Measurements from ENCODE around the gene WDR31.
A peak's percentile ranks its signal among the peaks of the same experiment; 100 is the strongest.
"Not testable (repeated sequence)": the region's sequence is repeated elsewhere in the genome, so short reads cannot be mapped to it uniquely, and the experiment has no call there.

Gene WDR31

DNA sequence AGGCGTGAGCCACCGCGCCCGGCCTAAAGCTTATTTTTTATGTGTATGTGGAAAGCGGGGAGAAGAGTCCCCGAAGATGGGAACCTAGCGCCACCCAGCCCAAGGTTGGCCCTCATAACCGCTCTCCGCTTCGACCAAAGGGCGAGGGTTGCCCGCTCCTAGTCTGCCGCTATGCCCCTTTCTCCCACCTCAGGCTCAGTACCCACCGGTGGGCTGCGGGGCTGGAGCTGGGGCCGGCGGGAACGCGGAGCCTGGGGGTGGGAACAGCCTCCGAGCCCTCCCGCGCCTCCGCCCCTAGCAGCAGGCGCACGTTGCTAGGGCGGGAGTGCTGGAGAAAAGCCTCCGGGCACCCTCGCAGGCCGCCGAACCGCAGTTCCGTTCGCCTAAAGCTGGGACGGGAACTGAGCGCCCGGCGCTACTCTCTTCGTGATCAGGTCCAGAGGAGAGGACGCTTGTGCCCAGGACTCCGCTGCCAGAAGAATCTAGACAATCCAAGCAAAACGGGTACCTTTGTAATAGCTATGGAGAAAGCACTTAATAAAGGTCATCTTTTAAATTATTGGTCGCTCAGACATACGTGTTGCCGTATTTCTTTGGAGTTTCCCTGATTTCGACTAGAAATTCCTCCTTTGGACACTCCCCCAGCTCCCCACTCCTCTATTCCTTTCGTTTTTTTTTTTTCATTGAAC, at the start of gene WDR31:
WDR31 (minus strand) TSS at position 265 of the 689 bp plus-strand sequence. CDS start 8,253 bp downstream, outside the sequence.
- peak; percentile 96 for DNase-seq (ENCODE audit: low read depth, low spot score)

DNA sequence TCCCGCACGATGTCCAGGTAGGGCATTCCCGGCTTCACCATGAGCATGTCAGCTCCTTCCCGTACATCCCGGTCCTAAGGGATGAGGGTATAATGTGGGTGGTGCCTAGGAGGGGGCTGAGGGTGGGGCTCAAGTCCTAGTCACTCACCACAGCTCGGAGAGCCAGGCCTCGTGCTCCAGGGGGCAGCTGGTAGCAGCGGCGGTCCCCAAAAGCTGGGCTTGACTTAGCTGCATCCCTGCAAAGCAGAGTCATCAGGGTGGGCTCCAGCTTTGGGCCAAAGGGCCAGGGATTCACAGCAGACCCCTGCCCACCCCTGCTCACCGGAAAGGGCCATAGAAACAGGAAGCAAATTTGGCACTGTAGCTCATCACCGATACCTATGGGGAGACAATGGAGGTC, 49.4 kb upstream of the WDR31 start:
- DNase-seq (ENCODE audit: low read depth, low spot score), result no peak

DNA sequence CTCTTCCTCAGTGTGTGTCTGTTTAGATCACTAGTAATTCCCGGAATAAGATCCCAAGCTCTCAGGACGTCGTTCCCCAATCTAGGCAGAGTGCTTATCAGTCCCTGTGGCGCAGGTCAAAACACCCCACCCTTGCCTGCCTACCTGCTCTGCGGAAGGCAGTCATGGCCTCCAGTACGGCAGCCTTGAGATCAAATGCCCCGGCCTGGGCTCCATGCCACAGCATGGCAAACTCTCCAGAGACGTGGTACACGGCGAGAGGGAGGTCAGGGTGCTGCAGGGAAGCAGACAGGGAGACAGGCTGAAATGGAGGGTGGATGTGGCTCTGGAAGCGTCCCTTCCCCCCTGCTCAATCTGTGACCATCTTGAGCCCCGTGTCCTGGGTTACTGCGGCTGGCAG, 48.8 kb upstream of the WDR31 start:
- no peak for DNase-seq (ENCODE audit: low read depth, low spot score)

DNA sequence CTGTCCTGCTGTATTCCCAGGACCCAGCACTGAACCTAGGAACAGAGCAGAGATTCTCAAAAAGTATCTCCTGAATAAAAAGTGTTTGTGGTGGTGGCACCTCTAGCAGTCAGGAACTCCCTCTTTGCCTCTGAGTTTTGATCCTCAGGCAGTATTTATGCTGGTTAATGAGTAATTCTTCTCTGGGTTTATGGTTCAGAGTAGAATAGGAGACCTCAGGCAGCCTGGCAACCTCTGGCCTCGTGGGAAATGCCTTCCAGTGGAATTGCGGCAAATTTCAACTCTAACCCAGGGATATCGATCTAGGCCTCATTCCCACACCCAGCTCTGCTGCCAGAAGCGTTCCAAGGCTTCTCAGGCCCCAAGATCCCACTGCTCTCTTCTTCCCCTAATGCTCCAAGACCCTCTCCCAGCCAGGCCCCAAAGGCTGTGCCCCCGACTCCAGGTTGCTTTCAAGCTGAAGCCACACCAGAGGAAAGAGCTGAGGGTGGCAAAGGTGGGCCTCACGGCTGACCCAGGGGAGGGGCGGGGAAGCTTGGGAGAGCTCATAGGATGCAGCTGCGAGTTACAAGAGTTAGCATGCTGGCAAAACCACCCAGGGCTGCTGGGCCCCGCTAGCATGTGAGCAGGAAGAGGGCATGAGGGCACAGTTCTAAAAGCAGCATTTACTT, 47.6 kb upstream of the WDR31 start:
- no peak for DNase-seq (ENCODE audit: low read depth, low spot score)

DNA sequence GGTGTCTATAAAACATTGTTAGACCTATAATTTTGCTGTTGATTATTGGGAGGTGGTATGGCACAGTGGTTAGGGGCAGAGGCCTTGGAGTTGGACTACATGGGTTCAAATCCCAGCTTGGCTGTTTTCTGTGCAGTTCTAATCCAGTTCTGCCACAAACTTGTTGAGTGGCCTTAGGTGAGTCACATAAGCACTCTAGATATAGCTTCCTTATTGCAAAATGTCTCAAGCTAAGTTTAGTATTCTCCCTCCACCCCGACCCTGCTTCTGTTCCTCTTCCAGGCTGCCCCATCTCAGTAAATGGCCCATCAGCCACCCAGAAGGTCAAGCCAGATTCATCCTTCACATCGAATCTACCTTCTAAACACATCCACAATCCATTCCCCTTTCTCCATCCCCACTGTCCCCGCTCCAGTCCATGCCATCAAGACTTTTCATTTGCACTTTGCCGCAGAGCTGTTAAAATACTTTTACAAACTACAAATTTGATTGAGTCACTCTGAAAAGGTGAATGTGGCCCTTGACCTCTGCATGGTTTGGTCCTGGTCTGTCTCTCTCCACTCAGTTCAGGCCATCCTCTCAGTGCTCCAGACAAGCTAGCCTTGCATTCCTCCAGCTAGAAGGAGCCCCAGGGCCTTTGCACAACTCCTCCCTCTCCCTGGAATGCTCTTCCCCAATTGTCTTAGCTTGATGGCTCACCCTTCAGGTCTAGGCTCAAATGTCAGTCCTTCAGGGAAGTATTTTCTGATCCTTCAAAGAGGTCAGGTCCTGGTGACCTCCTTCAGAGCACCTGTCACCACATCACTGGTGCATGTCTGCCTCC, 46.7 kb upstream of the WDR31 start:
- DNase-seq (ENCODE audit: low read depth, low spot score), result no peak

DNA sequence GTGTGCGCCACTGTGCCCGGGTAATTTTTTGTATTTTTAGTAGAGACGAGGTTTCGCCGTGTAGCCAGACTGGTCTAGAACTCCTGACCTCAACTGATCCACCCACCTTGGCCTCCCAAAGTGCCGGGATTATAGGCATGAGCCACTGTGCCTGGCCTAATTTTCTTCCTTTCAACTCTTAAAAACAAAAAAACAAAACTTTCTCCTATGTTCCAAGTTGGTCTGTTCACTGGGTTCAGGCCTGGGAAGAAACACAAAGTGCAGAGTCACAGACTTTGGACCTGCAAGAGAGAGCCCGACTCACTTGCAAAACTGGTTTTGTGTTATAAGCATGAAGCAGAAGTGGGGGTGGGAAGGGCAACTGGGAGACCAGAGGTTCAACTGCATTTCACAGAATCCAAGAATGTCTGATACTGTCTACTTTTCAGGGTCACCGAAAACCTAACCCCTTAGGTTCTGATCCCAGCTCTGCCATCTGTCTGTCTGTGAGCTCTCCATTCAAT, 41.9 kb upstream of the WDR31 start:
- DNase-seq (ENCODE audit: low read depth, low spot score), result no peak

DNA sequence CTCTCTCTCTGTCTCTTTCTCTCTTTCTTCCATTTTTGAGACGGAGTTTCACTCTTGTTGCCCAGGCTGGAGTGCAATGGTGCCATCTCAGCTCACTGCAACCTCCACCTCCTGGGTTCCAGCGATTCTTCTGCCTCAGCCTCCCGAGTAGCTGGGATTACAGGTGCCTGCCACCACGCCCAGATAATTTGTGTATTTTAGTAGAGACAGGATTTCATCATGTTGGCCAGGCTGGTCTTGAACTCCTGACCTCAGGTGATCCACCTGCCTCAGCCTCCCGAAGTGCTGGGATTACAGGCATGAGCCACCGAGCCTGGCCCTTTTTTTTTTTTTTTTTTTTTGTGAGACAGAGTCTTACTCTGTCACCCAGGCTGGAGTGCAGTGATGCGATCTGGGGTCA, 41.4 kb upstream of the WDR31 start:
- DNase-seq (ENCODE audit: low read depth, low spot score), result not testable (repeated sequence)

DNA sequence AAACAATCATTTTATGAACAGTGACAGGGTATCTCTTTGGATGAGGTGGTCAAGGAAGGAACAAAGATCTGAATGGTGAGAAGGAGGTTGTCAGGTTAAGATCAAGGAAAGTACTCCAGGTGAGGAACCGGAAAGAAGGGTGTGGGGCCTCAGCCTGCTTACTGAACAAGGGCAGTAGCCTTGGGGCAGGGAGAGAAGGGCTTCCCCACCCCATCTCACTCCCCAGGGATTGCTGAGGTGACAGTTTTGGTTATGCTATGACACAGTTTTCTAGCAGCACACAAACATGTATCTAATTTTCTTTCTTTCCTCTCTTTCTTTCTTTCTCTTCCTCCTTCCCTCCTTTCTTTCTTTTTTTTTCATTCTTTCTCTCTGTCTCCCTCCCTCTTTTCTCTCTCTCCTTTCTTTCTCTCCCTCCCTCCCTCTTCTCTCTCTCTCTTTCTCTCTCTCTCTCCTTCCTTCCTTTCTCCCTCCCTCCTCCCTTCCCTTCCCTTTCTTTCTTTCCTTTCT, 40.8 kb upstream of the WDR31 start:
- DNase-seq (ENCODE audit: low read depth, low spot score), result no peak

DNA sequence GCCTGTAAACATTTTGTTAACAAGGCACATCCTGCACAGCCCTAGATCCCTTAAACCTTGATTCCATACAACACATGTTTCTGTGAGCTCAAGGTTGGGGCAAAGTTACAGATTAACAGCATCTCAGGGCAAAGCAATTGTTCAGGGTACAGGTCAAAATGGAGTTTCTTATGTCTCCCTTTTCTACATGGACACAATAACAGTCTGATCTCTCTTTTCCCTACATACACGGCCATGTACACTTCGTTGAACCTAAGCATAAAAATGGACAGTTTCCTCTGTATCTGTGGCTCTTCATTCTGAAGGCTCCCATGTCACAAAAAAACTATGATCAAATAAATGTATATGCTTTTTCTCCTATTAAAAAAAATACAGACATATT, 39.7 kb upstream of the WDR31 start:
- not testable (repeated sequence) for DNase-seq (ENCODE audit: low read depth, low spot score)

DNA sequence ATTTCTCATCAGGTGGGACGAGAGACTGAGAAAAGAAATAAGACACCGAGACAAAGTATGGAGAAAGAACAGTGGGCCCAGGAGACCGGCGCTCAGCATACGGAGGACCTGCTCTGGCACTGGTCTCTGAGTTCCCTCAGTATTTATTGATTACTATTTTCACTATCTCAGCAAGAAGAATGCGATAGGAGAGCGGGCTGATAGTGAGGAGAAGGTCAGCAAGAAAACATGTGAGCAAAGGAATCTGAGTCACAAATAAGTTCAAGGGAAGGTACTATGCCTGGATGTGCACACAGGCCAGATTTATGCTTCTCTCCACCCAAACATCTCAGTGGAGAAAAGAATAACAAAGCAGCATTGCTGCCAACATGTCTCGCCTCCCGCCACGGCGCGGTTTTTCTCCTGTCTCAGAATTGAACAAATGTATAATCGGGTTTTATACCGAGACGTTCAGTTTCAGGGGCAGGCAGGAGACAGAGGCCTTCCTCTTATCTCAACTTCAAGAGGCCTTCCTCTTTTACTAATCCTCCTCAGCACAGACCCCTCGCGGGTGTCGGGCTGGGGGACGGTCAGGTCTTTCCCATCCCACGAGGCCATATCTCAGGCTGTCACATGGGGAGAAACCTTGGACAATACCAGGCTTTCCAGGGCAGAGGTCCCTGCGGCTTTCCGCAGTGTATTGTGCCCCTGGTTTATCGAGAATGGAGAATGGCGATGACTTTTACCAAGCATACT, 39.2 kb upstream of the WDR31 start:
- DNase-seq (ENCODE audit: low read depth, low spot score), result not testable (repeated sequence)

DNA sequence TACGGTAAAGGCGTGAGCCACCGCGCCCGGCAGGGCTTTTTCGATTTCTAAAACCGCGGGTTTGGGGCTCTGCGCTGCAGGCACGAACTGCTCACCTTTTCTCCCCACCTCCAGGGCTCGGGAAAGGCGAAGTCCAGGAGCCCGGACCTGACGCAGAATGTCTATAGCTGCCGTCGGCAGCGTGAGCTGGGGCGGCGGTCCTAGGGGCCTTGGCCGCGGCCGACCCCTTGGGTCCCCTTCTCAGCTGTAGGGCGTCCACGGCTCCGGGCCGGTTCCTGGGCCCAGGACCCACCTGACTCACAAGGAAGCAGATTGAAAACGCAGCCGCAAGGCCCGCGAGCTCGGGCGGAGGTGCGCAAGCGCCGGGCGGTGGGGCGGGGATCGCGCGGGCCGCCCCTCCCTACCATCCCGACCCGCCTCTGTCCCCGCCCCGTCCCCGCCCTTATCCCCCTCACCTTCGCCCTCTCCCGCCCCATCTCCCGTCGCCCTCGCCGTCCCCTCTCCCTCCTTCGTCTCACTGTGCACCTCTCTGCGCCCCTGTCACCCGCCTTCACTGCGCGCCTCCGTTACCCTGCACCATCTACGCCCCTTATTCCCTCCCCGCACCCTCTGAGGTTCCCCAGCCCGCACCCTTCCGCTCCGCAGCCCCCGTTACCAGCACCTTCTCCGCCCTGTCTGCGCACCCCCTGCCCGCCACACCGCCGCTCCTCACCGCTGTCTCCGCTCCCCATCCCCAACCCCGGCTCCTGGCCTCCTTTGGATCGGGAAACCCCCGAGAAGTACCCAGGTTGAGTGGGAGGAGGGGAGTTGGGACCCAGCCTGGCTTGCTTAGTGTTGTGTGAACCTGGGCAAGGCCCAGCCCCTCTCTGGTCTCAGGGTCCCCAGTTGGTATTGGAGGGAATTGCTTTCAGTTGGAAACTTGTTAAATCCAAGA, 36.8 kb upstream of the WDR31 start, which contains the start of gene HDHD3:
HDHD3 (minus strand) TSS at position 353 of the 934 bp plus-strand sequence. CDS start 2,632 bp downstream, outside the sequence.
- DNase-seq (ENCODE audit: low read depth, low spot score), result peak; percentile 90

DNA sequence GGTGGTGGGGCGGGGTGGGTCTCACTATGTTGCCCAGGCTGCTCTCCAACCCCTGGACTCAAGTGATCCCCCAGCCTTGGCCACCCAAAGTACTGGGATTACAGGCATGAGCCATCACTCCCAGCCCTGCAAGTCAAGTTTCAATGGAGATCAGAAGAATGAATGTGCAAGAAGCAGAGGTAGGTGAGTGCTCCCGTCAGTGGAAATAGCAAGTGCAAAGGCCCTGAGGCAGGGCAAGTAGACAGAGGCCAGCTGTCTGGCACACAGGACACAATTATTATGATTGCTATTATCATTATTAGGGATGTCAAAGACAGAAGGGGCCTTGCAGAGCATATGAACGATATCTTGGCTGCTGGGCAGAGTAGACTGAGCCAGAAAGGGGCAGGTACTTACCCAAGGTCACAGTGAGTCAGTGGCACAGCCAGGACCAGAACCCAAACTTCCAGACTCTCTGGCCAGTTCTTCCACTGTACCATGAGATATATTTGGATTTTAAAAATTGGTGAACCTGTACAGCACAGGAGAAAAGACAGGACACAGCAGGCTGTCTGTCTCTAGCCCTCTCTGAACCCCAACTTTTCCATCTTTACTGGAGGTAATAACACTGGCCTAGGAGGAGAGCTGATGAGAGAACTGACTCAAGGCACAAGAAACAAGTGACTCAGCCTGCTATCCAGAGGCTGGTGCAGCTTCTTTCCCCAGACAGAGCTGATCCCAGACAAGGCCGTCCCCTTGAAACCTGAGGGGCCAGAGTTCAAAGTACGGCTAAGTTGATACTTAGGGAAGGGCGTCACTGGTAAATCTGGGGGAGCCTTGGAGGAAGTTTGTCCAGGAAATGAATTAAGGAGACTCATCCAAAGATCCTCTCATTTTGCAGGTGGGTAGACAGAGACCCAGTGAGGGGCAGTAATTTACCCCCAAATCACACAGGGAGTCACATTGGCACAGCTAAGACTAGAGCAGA, 35.3 kb upstream of the WDR31 start:
- no peak for DNase-seq (ENCODE audit: low read depth, low spot score)

DNA sequence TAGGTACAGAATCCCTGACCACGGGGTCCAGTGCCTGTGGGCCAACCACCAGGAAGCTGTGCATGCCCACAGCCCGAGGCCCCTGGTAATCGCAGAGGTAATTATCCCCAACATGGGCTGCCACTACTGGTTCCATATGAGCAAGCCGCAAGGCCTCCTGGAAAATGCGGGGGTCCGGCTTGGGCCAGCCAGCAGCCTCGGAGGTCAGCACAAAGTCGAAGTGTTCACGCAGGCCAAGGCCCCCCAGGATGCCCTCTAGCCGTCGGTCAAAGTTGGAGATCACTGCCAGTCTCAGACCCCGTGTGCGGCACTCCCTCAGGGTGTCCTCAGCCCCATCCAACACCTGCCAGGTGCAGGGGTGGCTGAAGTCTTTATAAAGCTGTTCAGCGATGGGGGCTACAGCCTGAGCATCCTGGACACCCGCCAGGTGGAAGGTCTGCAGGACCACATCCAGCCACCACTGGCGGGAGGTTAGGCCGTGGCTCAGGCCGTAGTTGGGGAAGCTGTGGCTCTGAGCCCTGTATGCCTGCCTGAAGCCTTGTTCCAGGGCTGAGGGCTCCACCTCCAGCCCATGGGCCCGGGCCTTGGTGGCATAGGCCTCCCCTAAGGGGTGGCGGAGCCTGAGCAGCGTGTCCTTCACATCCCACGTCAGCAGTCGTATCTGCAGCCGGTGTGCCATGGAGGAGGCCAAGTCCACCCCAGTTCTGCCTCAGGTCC, 33.8 kb upstream of the WDR31 start:
- no peak for DNase-seq (ENCODE audit: low read depth, low spot score)

DNA sequence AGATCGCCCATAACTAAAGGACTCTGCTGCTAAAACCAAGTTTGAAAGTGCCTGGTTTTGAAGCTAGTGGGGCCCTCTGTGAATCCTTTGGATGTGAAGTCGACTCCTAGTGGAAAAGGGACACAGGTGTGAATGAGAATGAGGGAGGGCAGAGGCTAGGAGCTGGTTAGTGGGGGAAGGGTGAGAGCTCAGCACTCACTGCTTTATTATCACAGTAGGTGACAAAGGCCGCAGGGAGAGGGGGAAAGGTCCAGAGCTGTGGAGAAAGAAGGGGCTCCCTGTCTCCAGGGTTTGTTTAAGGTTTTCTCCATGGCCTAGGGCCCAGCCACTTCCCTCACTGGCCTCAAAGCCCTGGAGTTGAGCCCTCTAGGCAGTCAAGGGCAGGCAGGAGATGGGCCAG, 33.2 kb upstream of the WDR31 start:
- no peak for DNase-seq (ENCODE audit: low read depth, low spot score)

DNA sequence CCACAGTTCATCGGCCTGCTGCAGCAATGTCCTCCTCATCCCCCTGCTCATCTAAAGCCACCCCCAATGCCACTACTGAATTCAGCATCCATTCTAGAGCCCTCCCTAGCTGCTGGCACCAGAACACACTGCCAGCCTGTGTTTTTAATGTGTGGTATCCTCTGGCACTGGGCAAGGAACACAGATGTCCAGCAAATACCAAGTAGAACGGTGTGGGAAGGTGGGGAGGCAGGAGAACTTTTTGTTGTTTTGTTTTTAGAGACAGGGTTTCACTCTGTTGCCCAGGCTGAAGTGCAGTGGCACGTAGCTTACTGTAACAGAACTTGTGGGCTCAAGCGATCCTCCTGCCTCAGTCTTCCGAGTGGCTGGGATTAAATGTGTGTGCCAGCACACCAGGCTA, 32.0 kb upstream of the WDR31 start:
- no peak for DNase-seq (ENCODE audit: low read depth, low spot score)

DNA sequence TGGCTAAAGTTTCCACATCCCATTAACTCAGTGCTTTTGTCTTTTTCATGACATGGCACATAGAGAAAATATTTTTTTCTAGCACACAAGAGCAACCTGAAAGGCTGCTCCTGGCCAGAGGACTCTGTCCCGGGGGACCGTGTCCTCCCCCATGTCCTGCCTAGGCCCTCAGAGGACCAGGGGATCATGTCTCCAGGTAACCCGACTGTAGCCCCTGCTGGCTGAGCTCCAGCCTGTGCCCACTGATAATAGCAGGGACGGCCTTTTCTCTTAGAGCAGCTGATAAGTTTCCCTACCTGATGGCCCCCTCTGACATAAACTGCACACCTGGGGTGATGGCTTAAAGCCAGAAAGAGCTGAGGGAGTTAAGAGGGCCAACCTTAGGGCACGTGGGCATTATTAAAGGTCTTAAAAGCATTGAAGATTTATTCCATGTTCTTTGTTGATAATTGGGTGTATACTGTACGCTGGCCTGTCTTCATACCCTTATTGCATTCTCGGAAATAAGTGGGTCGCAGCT, 30.8 kb upstream of the WDR31 start:
- DNase-seq (ENCODE audit: low read depth, low spot score), result no peak

DNA sequence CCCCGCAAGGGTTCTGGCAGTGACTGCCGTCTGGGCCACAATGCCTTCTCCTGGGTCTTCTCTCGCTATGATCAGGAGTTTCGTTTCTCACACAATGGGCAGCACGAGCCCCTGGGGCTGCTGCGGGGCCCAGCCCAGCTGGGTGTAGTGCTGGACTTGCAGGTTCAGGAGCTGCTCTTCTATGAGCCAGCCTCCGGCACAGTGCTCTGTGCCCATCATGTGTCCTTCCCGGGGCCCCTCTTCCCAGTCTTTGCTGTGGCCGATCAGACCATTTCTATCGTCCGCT, 29.7 kb upstream of the WDR31 start:
- no peak for DNase-seq (ENCODE audit: low read depth, low spot score)
